SK-N-SH (cell line): ENCODE data around the gene EDN3. TPM values are rescaled to one million over a fixed set of nuclear protein-coding genes. Genes with fewer than 3 reads are reported as not detected.

Source experiments
- CTCF ChIA-PET: fragments of 300-600, 350-600 bp; formaldehyde crosslinking; extraction: SDS; loops from one replicate; lab custom pipeline; 2021; lab: Yijun Ruan, JAX
- POLR2A ChIA-PET: fragments of 350-600 bp; sonication (Branson Sonifier 250); formaldehyde crosslinking; extraction: SDS; loops from one replicate; lab custom pipeline; 2020; ENCODE audit warnings: antibody characterized with exemption, inconsistent platforms; lab: Yijun Ruan, JAX
- DNase-seq: peaks from one replicate; pipeline ENCODE4 v3.0.0; 2012
- H2AFZ ChIP-seq: fragments of 200-600 bp; sonication (generic); 2 replicates; pipeline ENCODE4 v1.8.1; 2016; ENCODE audit warnings: antibody characterized with exemption, mild to moderate bottlenecking, low read depth
- H3F3A ChIP-seq: fragments of 200-600 bp; sonication (generic); replicated peaks from 2 replicates; pipeline ENCODE3; 2016; ENCODE audit warnings: antibody characterized with exemption, mild to moderate bottlenecking; ENCODE audit not compliant: insufficient read depth
- H3K27ac ChIP-seq, 2 experiments: fragments of 200-500 bp in 1 of 2; fragments of 200-600 bp in 1 of 2; sonication (Bioruptor generic) in 1 of 2; sonication (generic), shearing (Covaris generic) in 1 of 2; 2 replicates each; pipeline versions ENCODE4 v1.5.1 to v1.6.1; 2014 to 2016; ENCODE audit warnings: low read depth in 2 of 2, inconsistent platforms in 1 of 2, low read length in 1 of 2, mild to moderate bottlenecking in 1 of 2, mixed read lengths in 1 of 2
- H3K27me3 ChIP-seq: fragments of 200-600 bp; sonication (generic), shearing (Covaris generic); 2 replicates; pipeline ENCODE4 v1.6.1; 2016; ENCODE audit warnings: mixed run types; ENCODE audit not compliant: insufficient read depth
- H3K36me3 ChIP-seq, 2 experiments: fragments of 200-500 bp in 1 of 2; fragments of 200-600 bp in 1 of 2; sonication (Bioruptor generic) in 1 of 2; sonication (generic) in 1 of 2; replicated peaks in 1 of 2; 2 replicates each; pipeline versions ENCODE3 to v1.5.1; 2014 to 2016; ENCODE audit warnings: low read length in 1 of 2, mild to moderate bottlenecking in 1 of 2; ENCODE audit not compliant: insufficient read depth in 2 of 2, control insufficient read depth in 1 of 2
- H3K4me1 ChIP-seq, 2 experiments: fragments of 200-500 bp in 1 of 2; fragments of 200-600 bp in 1 of 2; sonication (Bioruptor generic) in 1 of 2; sonication (generic), shearing (Covaris generic) in 1 of 2; 2 replicates each; pipeline versions ENCODE4 v1.5.1 to v1.6.1; 2014 to 2016; ENCODE audit warnings: low read depth in 1 of 2, low read length in 1 of 2, mixed run types in 1 of 2; ENCODE audit not compliant: insufficient read depth in 2 of 2, control insufficient read depth in 1 of 2
- H3K4me2 ChIP-seq: fragments of 200-600 bp; sonication (generic), shearing (Covaris generic); 2 replicates; pipeline ENCODE4 v1.6.1; 2017; ENCODE audit warnings: mixed run types
- H3K4me3 ChIP-seq, 2 experiments: fragments of 200-500 bp in 1 of 2; fragments of 200-600 bp in 1 of 2; sonication (Bioruptor generic) in 1 of 2; sonication (generic), shearing (Covaris generic) in 1 of 2; 2 replicates each; pipeline versions ENCODE4 v1.5.1 to v1.8.1; 2014 to 2016; ENCODE audit warnings: low read depth in 2 of 2, inconsistent platforms in 1 of 2, low read length in 1 of 2, mild to moderate bottlenecking in 1 of 2, mixed read lengths in 1 of 2, moderate library complexity in 1 of 2
- H3K79me2 ChIP-seq: fragments of 200-600 bp; sonication (generic); 2 replicates; pipeline ENCODE4 v1.8.1; 2017; ENCODE audit warnings: mild to moderate bottlenecking; ENCODE audit not compliant: insufficient read depth
- H3K9ac ChIP-seq: fragments of 200-600 bp; sonication (generic); 2 replicates; pipeline ENCODE4 v1.6.1; 2017; ENCODE audit warnings: mixed run types
- H3K9me2 ChIP-seq: fragments of 200-600 bp; sonication (generic); 2 replicates; pipeline ENCODE4 v1.6.1; 2017; ENCODE audit warnings: mixed run types
- H3K9me3 ChIP-seq: fragments of 200-600 bp; sonication (generic); 2 replicates; pipeline ENCODE4 v1.6.1; 2017; ENCODE audit warnings: mixed run types, mild to moderate bottlenecking, moderate library complexity
- H4K20me1 ChIP-seq: fragments of 200-600 bp; sonication (generic); 2 replicates; pipeline ENCODE4 v1.6.1; 2017; ENCODE audit warnings: mild to moderate bottlenecking, mixed run types; ENCODE audit not compliant: insufficient read depth
- ELF1 ChIP-seq: IDR thresholded peaks from 2 replicates; pipeline ENCODE4 v1.4.0; 2012
- FOXJ3 ChIP-seq: sonication (generic); formaldehyde crosslinking; IDR thresholded peaks from 2 replicates; pipeline ENCODE4 v1.5.1; 2020; ENCODE audit warnings: mild to moderate bottlenecking, missing genetic modification reagents
- GATA2 ChIP-seq: sonication (generic); formaldehyde crosslinking; IDR thresholded peaks from 2 replicates; pipeline ENCODE4 v1.5.0; 2020; ENCODE audit warnings: mild to moderate bottlenecking, missing genetic modification reagents
- IRF3 ChIP-seq: fragments of 150-350 bp; IDR thresholded peaks from 2 replicates; pipeline ENCODE4 v1.6.1; 2016; ENCODE audit warnings: mild to moderate bottlenecking, low read depth, low read length
- NRF1 ChIP-seq: IDR thresholded peaks from 2 replicates; pipeline ENCODE4 v1.6.1; 2012; ENCODE audit warnings: low read depth, mild to moderate bottlenecking, low read length
- PBX3 ChIP-seq: IDR thresholded peaks from 2 replicates; pipeline ENCODE4; 2012
- REST ChIP-seq: IDR thresholded peaks from 2 replicates; pipeline ENCODE4 v1.6.1; 2012; ENCODE audit warnings: mild to moderate bottlenecking, low read depth, low read length, moderate library complexity
- RFX5 ChIP-seq: IDR thresholded peaks from 2 replicates; pipeline ENCODE4 v1.6.1; 2012; ENCODE audit warnings: mild to moderate bottlenecking, improper control_type of control experiment, low read length
- SIN3A ChIP-seq: IDR thresholded peaks from 2 replicates; pipeline ENCODE4 v1.6.1; 2012; ENCODE audit warnings: low read depth, mild to moderate bottlenecking, low read length, moderate library complexity, borderline replicate concordance
- TCF12 ChIP-seq: IDR thresholded peaks from 2 replicates; pipeline ENCODE4 v1.4.0; 2012
- TEAD4 ChIP-seq: IDR thresholded peaks from 2 replicates; pipeline ENCODE4 v1.4.0; 2012; ENCODE audit warnings: mild to moderate bottlenecking, borderline replicate concordance; ENCODE audit not compliant: insufficient read depth
- USF1 ChIP-seq: IDR thresholded peaks from 2 replicates; pipeline ENCODE4 v1.4.0; 2012; ENCODE audit warnings: low read depth, borderline replicate concordance
- YY1 ChIP-seq: IDR thresholded peaks from 2 replicates; pipeline ENCODE4 v1.4.0; 2012; ENCODE audit warnings: low read depth, mild to moderate bottlenecking
- ZBTB33 ChIP-seq: IDR thresholded peaks from 2 replicates; pipeline ENCODE4 v1.4.0; 2012; ENCODE audit warnings: low read depth, borderline replicate concordance
- WGBS: methylation state at CpG from one replicate; pipeline ENCODE4 v1.1.6; 2017; ENCODE audit warnings: low lambda C conversion rate; 5-methylcytosine and 5-hydroxymethylcytosine counted together
- polyA plus RNA-seq, 3 experiments: library from polyadenylated mRNA; depleted of rRNA; stranded (reverse); fragments of >200 nt; gene quantifications; 2 replicates each; pipeline ENCODE4 v1.2.3, GENCODE V29; 2012

Gene EDN3
- polyA plus RNA-seq, 1 of the 3 experiments (the other 2 are of a cell fraction): 0.02 TPM

GRCh38 chr20:59318803-59319202, 18.4 kb downstream of the EDN3 start:
- no peaks in the 10 kb centered on the region for H4K20me1 ChIP-seq
- no peak for DNase-seq
- no peaks in the 10 kb centered on the region for H3F3A ChIP-seq
- no peaks in the 10 kb centered on the region for H3K27me3 ChIP-seq
- ChIA-PET CTCF (interaction anchor here (1.2 kb wide), 1 partner anchor 10 kb away, joined by 3 read pairs; no protein-coding TSS in a partner anchor), POLR2A (no interaction called here)
- TF ChIP-seq ELF1 (no peak), ZBTB33 (no peak), TEAD4 (no peak), PBX3 (no peak), NRF1 (no peak), REST (no peak), YY1 (no peak), SIN3A (no peak), RFX5 (no peak), GATA2 (CRISPR knock-in tag) (no peak), FOXJ3 (CRISPR knock-in tag) (no peak), USF1 (no peak), IRF3 (no peak), TCF12 (no peak)
- H3K36me3 ChIP-seq: no peaks in the 10 kb centered on the region
- no peak overlapping the region for H3K4me3 ChIP-seq
- peak overlapping the region in 1 of 2 experiments; percentile 64; a peak in 2 of 4 replicates for H3K27ac ChIP-seq
- no peaks in the 10 kb centered on the region for H3K9me2 ChIP-seq
- no peak overlapping the region for H3K4me2 ChIP-seq
- H3K9ac ChIP-seq: no peak overlapping the region
- H3K79me2 ChIP-seq: no peaks in the 10 kb centered on the region
- no peak overlapping the region for H2AFZ ChIP-seq
- 54% methylated on average over 4 of the region's 4 CpGs for WGBS
- H3K9me3 ChIP-seq: no peaks in the 10 kb centered on the region
- peaks cover 0 to 58% of the 10 kb centered on the region in 2 experiments; a peak in 1 of 4 replicates for H3K4me1 ChIP-seq
